SKM-1 treated with dmso at 0.1 percent for 144 hours (cell line): ENCODE data around the gene SPDYE3.

Experiments
- DNase-seq: peaks from one replicate; lab custom pipeline; 2025; ENCODE audit not compliant: unreplicated experiment; lab: John Stamatoyannopoulos, UW

SPDYE3 gene

GRCh38 chr7:100369105-100369504 lies 61.6 kb downstream of the SPDYE3 start:
- DNase-seq = peak; percentile 98

- DNase-seq = no peak
Observed at GRCh38 chr7:100370303-100370702, 62.8 kb downstream of the SPDYE3 start.

DNA sequence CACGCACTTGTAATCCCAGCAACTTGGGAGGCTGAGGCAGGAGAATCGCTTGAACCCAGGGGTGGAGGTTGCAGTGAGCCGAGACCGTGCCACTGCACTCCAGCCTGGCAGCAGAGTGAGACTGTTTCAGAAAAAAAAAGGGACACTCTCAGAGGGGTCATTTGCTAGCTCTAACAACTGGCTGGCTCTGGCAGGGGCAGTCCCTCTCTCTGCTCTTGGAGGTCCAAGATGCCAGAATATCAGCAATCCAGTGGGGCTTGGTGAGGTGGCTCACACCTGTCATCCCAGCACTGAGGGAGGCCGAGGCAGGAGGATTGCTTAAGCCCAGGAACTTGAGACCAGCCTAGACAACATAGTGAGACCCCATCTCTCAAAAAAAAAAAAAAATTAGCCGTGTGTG lies 63.2 kb downstream of the SPDYE3 start:
- no peak for DNase-seq

- DNase-seq = no peak
Observed at GRCh38 chr7:100371561-100372171, 64.2 kb downstream of the SPDYE3 start.
